OCI-LY7 (cell line): ENCODE measurements around the gene PRICKLE2.

Experiments used
- EZH2phosphoT487 ChIP-seq: fragments of 200-600 bp; sonication (generic); IDR thresholded peaks from 2 replicates; pipeline ENCODE4 v1.6.1; 2018; ENCODE audit warnings: low read depth, borderline replicate concordance, mild to moderate bottlenecking, mixed run types, antibody characterized with exemption, low read length, moderate library complexity, mixed read lengths
- TF ChIP-seq, protein P1 (sequence below): fragments of 200-600 bp; sonication (generic); conservative IDR thresholded peaks from 2 replicates; pipeline ENCODE4 v1.5.1; 2014; ENCODE audit warnings: mild to moderate bottlenecking, antibody characterized with exemption, low read length, moderate library complexity, mixed read lengths

GRCh38 chr3:64238971-64239667 lies 13.9 kb upstream of the PRICKLE2 start:
- TF ChIP-seq, protein P1, sequence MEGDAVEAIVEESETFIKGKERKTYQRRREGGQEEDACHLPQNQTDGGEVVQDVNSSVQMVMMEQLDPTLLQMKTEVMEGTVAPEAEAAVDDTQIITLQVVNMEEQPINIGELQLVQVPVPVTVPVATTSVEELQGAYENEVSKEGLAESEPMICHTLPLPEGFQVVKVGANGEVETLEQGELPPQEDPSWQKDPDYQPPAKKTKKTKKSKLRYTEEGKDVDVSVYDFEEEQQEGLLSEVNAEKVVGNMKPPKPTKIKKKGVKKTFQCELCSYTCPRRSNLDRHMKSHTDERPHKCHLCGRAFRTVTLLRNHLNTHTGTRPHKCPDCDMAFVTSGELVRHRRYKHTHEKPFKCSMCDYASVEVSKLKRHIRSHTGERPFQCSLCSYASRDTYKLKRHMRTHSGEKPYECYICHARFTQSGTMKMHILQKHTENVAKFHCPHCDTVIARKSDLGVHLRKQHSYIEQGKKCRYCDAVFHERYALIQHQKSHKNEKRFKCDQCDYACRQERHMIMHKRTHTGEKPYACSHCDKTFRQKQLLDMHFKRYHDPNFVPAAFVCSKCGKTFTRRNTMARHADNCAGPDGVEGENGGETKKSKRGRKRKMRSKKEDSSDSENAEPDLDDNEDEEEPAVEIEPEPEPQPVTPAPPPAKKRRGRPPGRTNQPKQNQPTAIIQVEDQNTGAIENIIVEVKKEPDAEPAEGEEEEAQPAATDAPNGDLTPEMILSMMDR = no peak
- TF ChIP-seq EZH2phosphoT487 = no peak
